Mesenchymal stem cell (in vitro differentiated cells and primary cell): ENCODE results near the gene TLR7.

ENCODE experiments used
- DNase-seq: peaks from one replicate; pipeline ENCODE4 v3.0.0-alpha.2; 2013
- H2AFZ ChIP-seq: one replicate; pipeline ENCODE4 v1.6.1; 2013; ENCODE audit warnings: low read depth, mild to moderate bottlenecking, control low read depth, inconsistent platforms, low read length, moderate library complexity
- H2AK5ac ChIP-seq: 2 replicates; pipeline ENCODE4 v1.6.1; 2013; ENCODE audit warnings: low read length, moderate library complexity, mild to moderate bottlenecking, inconsistent platforms; ENCODE audit not compliant: severe bottlenecking
- H2BK120ac ChIP-seq: one replicate; pipeline ENCODE4 v1.6.1; 2013; ENCODE audit warnings: low read depth, mild to moderate bottlenecking, inconsistent platforms, low read length, moderate library complexity
- H2BK12ac ChIP-seq, 2 experiments: one replicate each; pipeline ENCODE4 v1.6.1; 2013; ENCODE audit warnings: inconsistent platforms in 2 of 2, low read length in 2 of 2, mild to moderate bottlenecking in 2 of 2, moderate library complexity in 2 of 2, control low read depth in 1 of 2
- H2BK15ac ChIP-seq: one replicate; pipeline ENCODE4 v1.6.1; 2013; ENCODE audit warnings: mild to moderate bottlenecking, low read depth, inconsistent platforms; ENCODE audit not compliant: poor library complexity, severe bottlenecking
- H2BK5ac ChIP-seq: 2 replicates; pipeline ENCODE4 v1.6.1; 2013; ENCODE audit warnings: low read depth, mild to moderate bottlenecking, low read length, control low read depth, inconsistent platforms; ENCODE audit not compliant: poor library complexity, severe bottlenecking
- H3K14ac ChIP-seq, 2 experiments: one replicate each; pipeline ENCODE4 v1.6.1; 2013; ENCODE audit warnings: inconsistent platforms in 2 of 2, low read length in 2 of 2, control low read depth in 1 of 2, mild to moderate bottlenecking in 1 of 2, moderate library complexity in 1 of 2
- H3K18ac ChIP-seq, 2 experiments: one replicate each; pipeline ENCODE4 v1.6.1; 2013; ENCODE audit warnings: inconsistent platforms in 2 of 2, low read length in 2 of 2, control low read depth in 1 of 2, low read depth in 1 of 2, mild to moderate bottlenecking in 1 of 2
- H3K23ac ChIP-seq, 2 experiments: one replicate each; pipeline ENCODE4 v1.6.1; 2013; ENCODE audit warnings: inconsistent platforms in 2 of 2, low read length in 2 of 2, mild to moderate bottlenecking in 2 of 2, moderate library complexity in 2 of 2, control low read depth in 1 of 2
- H3K27ac ChIP-seq: 2 replicates; pipeline ENCODE4 v1.5.1; 2013; ENCODE audit warnings: mild to moderate bottlenecking, moderate library complexity, low read length, control low read depth, inconsistent platforms; ENCODE audit not compliant: poor library complexity, severe bottlenecking
- H3K27me3 ChIP-seq, 2 experiments: 2 replicates each; pipeline versions ENCODE4 v1.6.1 to v1.7.0; 2013; ENCODE audit warnings: low read length in 2 of 2, mild to moderate bottlenecking in 2 of 2, moderate library complexity in 2 of 2, control low read depth in 1 of 2, inconsistent platforms in 1 of 2; ENCODE audit not compliant: control insufficient read depth in 1 of 2, insufficient read depth in 1 of 2
- H3K36me3 ChIP-seq, 2 experiments: 2 replicates each; pipeline versions ENCODE4 v1.6.1 to v1.7.0; 2013; ENCODE audit warnings: low read length in 2 of 2, control low read depth in 1 of 2, inconsistent platforms in 1 of 2, low read depth in 1 of 2, mild to moderate bottlenecking in 1 of 2; ENCODE audit not compliant: insufficient read depth in 2 of 2, control insufficient read depth in 1 of 2
- H3K4ac ChIP-seq, 2 experiments: one replicate each; pipeline ENCODE4 v1.6.1; 2013; ENCODE audit warnings: inconsistent platforms in 2 of 2, low read length in 2 of 2, mild to moderate bottlenecking in 2 of 2, moderate library complexity in 2 of 2, control low read depth in 1 of 2, low read depth in 1 of 2
- H3K4me1 ChIP-seq: 2 replicates; pipeline ENCODE4 v1.6.1; 2013; ENCODE audit warnings: low read depth, low read length, control low read depth; ENCODE audit not compliant: control insufficient read depth, insufficient read depth
- H3K4me2 ChIP-seq: 2 replicates; pipeline ENCODE4 v1.6.1; 2013; ENCODE audit warnings: low read length, mild to moderate bottlenecking, inconsistent platforms; ENCODE audit not compliant: poor library complexity, severe bottlenecking
- H3K4me3 ChIP-seq, 2 experiments: 2 replicates each; pipeline versions ENCODE4 v1.5.1 to v1.7.0; 2013; ENCODE audit warnings: low read length in 2 of 2, mild to moderate bottlenecking in 2 of 2, control low read depth in 1 of 2, low read depth in 1 of 2; ENCODE audit not compliant: insufficient read depth in 1 of 2
- H3K79me1 ChIP-seq: replicated peaks from 2 replicates; pipeline ENCODE4 v1.6.1; 2013; ENCODE audit warnings: mild to moderate bottlenecking, control low read depth, low read length, inconsistent platforms; ENCODE audit not compliant: poor library complexity, severe bottlenecking
- H3K9ac ChIP-seq: 2 replicates; pipeline ENCODE4 v1.7.0; 2013; ENCODE audit warnings: mild to moderate bottlenecking, low read length, moderate library complexity
- H3K9me3 ChIP-seq: 2 replicates; pipeline ENCODE4 v1.7.0; 2013; ENCODE audit warnings: mild to moderate bottlenecking, low read length; ENCODE audit not compliant: control insufficient read depth
- H4K8ac ChIP-seq: one replicate; pipeline ENCODE4 v1.6.1; 2013; ENCODE audit warnings: inconsistent platforms, mild to moderate bottlenecking, low read length, moderate library complexity
- H4K91ac ChIP-seq: one replicate; pipeline ENCODE4 v1.6.1; 2013; ENCODE audit warnings: mild to moderate bottlenecking, low read length, inconsistent platforms
- WGBS: methylation state at CpG from one replicate; pipeline ENCODE4 v1.1.7; 2013; ENCODE audit warnings: mixed read lengths; 5-methylcytosine and 5-hydroxymethylcytosine counted together

The TLR7 gene

DNA sequence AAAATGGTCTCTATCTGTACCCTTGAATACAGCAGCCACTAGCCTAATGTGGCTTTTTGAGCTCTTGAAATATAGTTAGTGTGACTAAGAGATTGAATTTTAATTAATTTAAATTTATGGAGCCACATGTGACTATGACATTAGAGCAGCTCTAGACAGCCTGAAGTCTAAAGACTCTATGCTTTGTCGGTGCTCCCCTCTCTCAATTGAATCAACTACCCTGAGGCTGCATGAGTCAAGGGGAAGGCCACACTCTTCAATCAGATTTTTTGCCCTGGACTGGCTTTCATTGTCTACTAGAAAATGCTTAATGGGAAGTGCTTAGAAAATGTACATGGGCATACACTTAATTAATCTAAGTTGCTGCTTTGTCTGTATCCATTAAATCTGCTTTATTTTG lies 11.7 kb downstream of the TLR7 start:
- no peak for DNase-seq
- Histone ChIP-seq H3K9ac (no peak overlapping the region), H2BK120ac (no peak overlapping the region), H3K23ac (no peak overlapping the region), H3K27ac (no peak overlapping the region), H3K79me1 (no peaks in the 10 kb centered on the region), H2BK15ac (no peak overlapping the region), H3K4ac (no peak overlapping the region), H2AK5ac (no peak overlapping the region), H3K14ac (no peak overlapping the region), H2BK12ac (no peak overlapping the region), H2BK5ac (no peak overlapping the region), H3K4me3 (no peak overlapping the region), H3K18ac (no peak overlapping the region), H4K91ac (no peak overlapping the region), H2AFZ (no peak overlapping the region), H3K27me3 (peaks cover 0 to 30% of the 10 kb centered on the region in 2 experiments), H3K9me3 (no peaks in the 10 kb centered on the region), H3K4me1 (no peaks in the 10 kb centered on the region), H3K4me2 (no peak overlapping the region), H4K8ac (no peak overlapping the region), H3K36me3 (no peaks in the 10 kb centered on the region)
- WGBS: no CpG with 5 or more reads among the region's 1 CpG

DNA sequence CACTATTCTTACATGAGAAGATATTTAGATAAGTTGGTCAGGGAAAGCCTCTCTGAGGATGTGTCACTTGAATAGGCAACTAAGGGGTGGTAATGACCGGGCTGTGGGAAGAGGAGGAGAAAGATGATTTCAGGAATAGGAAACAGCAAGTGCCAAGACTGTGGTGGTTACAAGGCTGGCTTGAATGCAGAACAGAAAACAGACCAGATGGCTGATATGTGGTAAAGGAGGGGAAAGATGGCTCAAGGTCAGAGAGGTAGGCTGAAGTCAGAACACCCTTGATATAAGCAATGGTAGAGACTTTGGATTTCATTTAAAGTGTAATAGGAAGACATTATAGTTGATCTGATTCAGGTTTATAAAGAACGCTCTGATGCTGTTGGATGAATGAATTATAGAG lies 15.0 kb downstream of the TLR7 start:
- Histone ChIP-seq H3K4me1 (no peaks in the 10 kb centered on the region), H3K9me3 (no peaks in the 10 kb centered on the region), H2AFZ (no peak overlapping the region), H3K36me3 (no peaks in the 10 kb centered on the region), H3K18ac (no peak overlapping the region), H2BK120ac (no peak overlapping the region), H3K14ac (no peak overlapping the region), H3K23ac (no peak overlapping the region), H3K27ac (no peak overlapping the region), H3K27me3 (peaks cover 0 to 46% of the 10 kb centered on the region in 2 experiments), H3K9ac (no peak overlapping the region), H4K8ac (no peak overlapping the region), H2AK5ac (no peak overlapping the region), H3K4ac (no peak overlapping the region), H3K79me1 (no peaks in the 10 kb centered on the region), H2BK15ac (no peak overlapping the region), H3K4me2 (no peak overlapping the region), H3K4me3 (no peak overlapping the region), H2BK5ac (no peak overlapping the region), H2BK12ac (no peak overlapping the region), H4K91ac (no peak overlapping the region)
- WGBS: 99% methylated on average over 2 of the region's 2 CpGs
- DNase-seq: no peak

DNA sequence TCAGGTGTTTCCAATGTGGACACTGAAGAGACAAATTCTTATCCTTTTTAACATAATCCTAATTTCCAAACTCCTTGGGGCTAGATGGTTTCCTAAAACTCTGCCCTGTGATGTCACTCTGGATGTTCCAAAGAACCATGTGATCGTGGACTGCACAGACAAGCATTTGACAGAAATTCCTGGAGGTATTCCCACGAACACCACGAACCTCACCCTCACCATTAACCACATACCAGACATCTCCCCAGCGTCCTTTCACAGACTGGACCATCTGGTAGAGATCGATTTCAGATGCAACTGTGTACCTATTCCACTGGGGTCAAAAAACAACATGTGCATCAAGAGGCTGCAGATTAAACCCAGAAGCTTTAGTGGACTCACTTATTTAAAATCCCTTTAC lies 18.6 kb downstream of the TLR7 start:
- Histone ChIP-seq H4K91ac (no peak overlapping the region), H2AFZ (no peak overlapping the region), H3K4me3 (no peak overlapping the region), H3K4me2 (no peak overlapping the region), H3K9ac (no peak overlapping the region), H2BK15ac (no peak overlapping the region), H3K79me1 (no peaks in the 10 kb centered on the region), H3K23ac (no peak overlapping the region), H3K36me3 (no peaks in the 10 kb centered on the region), H4K8ac (no peak overlapping the region), H2AK5ac (no peak overlapping the region), H2BK120ac (no peak overlapping the region), H3K27ac (no peak overlapping the region), H2BK12ac (no peak overlapping the region), H3K18ac (no peak overlapping the region), H3K9me3 (peaks cover 4% of the 10 kb centered on the region), H2BK5ac (no peak overlapping the region), H3K4me1 (no peaks in the 10 kb centered on the region), H3K27me3 (peaks cover 0 to 54% of the 10 kb centered on the region in 2 experiments), H3K4ac (no peak overlapping the region), H3K14ac (no peak overlapping the region)
- DNase-seq: no peak
- WGBS: 60% methylated on average over 5 of the region's 5 CpGs

DNA sequence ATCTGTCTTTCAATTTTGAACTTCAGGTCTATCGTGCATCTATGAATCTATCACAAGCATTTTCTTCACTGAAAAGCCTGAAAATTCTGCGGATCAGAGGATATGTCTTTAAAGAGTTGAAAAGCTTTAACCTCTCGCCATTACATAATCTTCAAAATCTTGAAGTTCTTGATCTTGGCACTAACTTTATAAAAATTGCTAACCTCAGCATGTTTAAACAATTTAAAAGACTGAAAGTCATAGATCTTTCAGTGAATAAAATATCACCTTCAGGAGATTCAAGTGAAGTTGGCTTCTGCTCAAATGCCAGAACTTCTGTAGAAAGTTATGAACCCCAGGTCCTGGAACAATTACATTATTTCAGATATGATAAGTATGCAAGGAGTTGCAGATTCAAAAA lies 19.7 kb downstream of the TLR7 start:
- Histone ChIP-seq H3K9ac (no peak overlapping the region), H3K14ac (no peak overlapping the region), H2AFZ (no peak overlapping the region), H2BK5ac (no peak overlapping the region), H3K27ac (no peak overlapping the region), H3K4me2 (no peak overlapping the region), H2BK12ac (no peak overlapping the region), H3K79me1 (no peaks in the 10 kb centered on the region), H4K8ac (no peak overlapping the region), H3K4me1 (no peaks in the 10 kb centered on the region), H4K91ac (no peak overlapping the region), H2AK5ac (no peak overlapping the region), H3K9me3 (peaks cover 4% of the 10 kb centered on the region), H3K4ac (no peak overlapping the region), H2BK120ac (no peak overlapping the region), H3K27me3 (peaks cover 0 to 53% of the 10 kb centered on the region in 2 experiments), H3K36me3 (no peaks in the 10 kb centered on the region), H3K18ac (no peak overlapping the region), H3K23ac (no peak overlapping the region), H2BK15ac (no peak overlapping the region), H3K4me3 (no peak overlapping the region)
- DNase-seq: no peak
- WGBS: 100% methylated on average over 1 of the region's 3 CpGs
